ENCODE measurements around the gene ADGRL3. TPM values are rescaled to one million over a fixed set of nuclear protein-coding genes. Genes with fewer than 3 reads are reported as not detected.

Gene ADGRL3
- total RNA-seq, 1 donor from 2014 or later, result not detected

GRCh38 chr4:61877893-61878292, 677.8 kb downstream of the ADGRL3 start:
- intact Hi-C loops (cut with micrococcal nuclease), result no loop called here

- intact Hi-C loops (cut with micrococcal nuclease), result no loop called here
Measured at GRCh38 chr4:61882381-61882780, 682.3 kb downstream of the ADGRL3 start.

- intact Hi-C loops (cut with micrococcal nuclease), result no loop called here
Measured at GRCh38 chr4:61886131-61886530, 686.0 kb downstream of the ADGRL3 start.

GRCh38 chr4:61889117-61889516, 689.0 kb downstream of the ADGRL3 start:
- intact Hi-C loops (cut with micrococcal nuclease), result no loop called here

GRCh38 chr4:61890321-61890720, 690.2 kb downstream of the ADGRL3 start:
- intact Hi-C loops (cut with micrococcal nuclease), result no loop called here

GRCh38 chr4:61891953-61892352, 691.8 kb downstream of the ADGRL3 start:
- intact Hi-C loops (cut with micrococcal nuclease), result no loop called here

- intact Hi-C loops (cut with micrococcal nuclease), result no loop called here
Measured at GRCh38 chr4:61896634-61897033, 696.5 kb downstream of the ADGRL3 start.

- intact Hi-C loops (cut with micrococcal nuclease), result no loop called here
Measured at GRCh38 chr4:61909031-61909430, 708.9 kb downstream of the ADGRL3 start.

- intact Hi-C loops (cut with micrococcal nuclease), result no loop called here
Measured at GRCh38 chr4:61911313-61911756, 711.2 kb downstream of the ADGRL3 start.

- intact Hi-C loops (cut with micrococcal nuclease), result no loop called here
Measured at GRCh38 chr4:61913619-61914018, 713.5 kb downstream of the ADGRL3 start.

GRCh38 chr4:61915501-61915900, 715.4 kb downstream of the ADGRL3 start:
- intact Hi-C loops (cut with micrococcal nuclease), result no loop called here

GRCh38 chr4:61918507-61918906, 718.4 kb downstream of the ADGRL3 start:
- intact Hi-C loops (cut with micrococcal nuclease), result no loop called here

- intact Hi-C loops (cut with micrococcal nuclease), result no loop called here
Measured at GRCh38 chr4:61918987-61919386, 718.9 kb downstream of the ADGRL3 start.

GRCh38 chr4:61919561-61919960, 719.4 kb downstream of the ADGRL3 start:
- intact Hi-C loops (cut with micrococcal nuclease), result no loop called here

GRCh38 chr4:61921920-61922319, 721.8 kb downstream of the ADGRL3 start:
- intact Hi-C loops (cut with micrococcal nuclease), result no loop called here

GRCh38 chr4:61922766-61923165, 722.6 kb downstream of the ADGRL3 start:
- intact Hi-C loops (cut with micrococcal nuclease), result no loop called here

GRCh38 chr4:61923179-61923578, 723.1 kb downstream of the ADGRL3 start:
- intact Hi-C loops (cut with micrococcal nuclease), result no loop called here

GRCh38 chr4:61924131-61924530, 724.0 kb downstream of the ADGRL3 start:
- intact Hi-C loops (cut with micrococcal nuclease), result no loop called here

- intact Hi-C loops (cut with micrococcal nuclease), result no loop called here
Measured at GRCh38 chr4:61933527-61933926, 733.4 kb downstream of the ADGRL3 start.

GRCh38 chr4:61934198-61934597, 734.1 kb downstream of the ADGRL3 start:
- intact Hi-C loops (cut with micrococcal nuclease), result no loop called here

GRCh38 chr4:61938250-61938846, 738.2 kb downstream of the ADGRL3 start:
- intact Hi-C loops (cut with micrococcal nuclease), result no loop called here

GRCh38 chr4:61950625-61951024, 750.5 kb downstream of the ADGRL3 start:
- intact Hi-C loops (cut with micrococcal nuclease), result no loop called here

- intact Hi-C loops (cut with micrococcal nuclease), result no loop called here
Measured at GRCh38 chr4:61953386-61953785, 753.3 kb downstream of the ADGRL3 start.

- intact Hi-C loops (cut with micrococcal nuclease), result no loop called here
Measured at GRCh38 chr4:61958591-61958990, 758.5 kb downstream of the ADGRL3 start.

All from T-helper 2 cell treated with Interferon-gamma antibody and Interleukin-4, amounts not matched to agents 100 ng/mL and 5 ng/mL, for 36 hours (primary cell).